SU-DHL-6 (cell line): ENCODE results near the gene MICAL3.

Experiments used
- EZH2phosphoT487 ChIP-seq: fragments of 200-600 bp; sonication (generic), shearing (Covaris generic); conservative IDR thresholded peaks from 2 replicates; pipeline ENCODE4 v1.6.1; 2018; ENCODE audit warnings: mild to moderate bottlenecking, antibody characterized with exemption, low read length, moderate library complexity, mixed read lengths
- TF ChIP-seq, protein P1 (sequence below): fragments of 200-600 bp; sonication (generic); IDR thresholded peaks from one replicate; pipeline ENCODE4 v1.5.1; 2017; ENCODE audit warnings: antibody characterized with exemption, mild to moderate bottlenecking, low read length, moderate library complexity; ENCODE audit not compliant: insufficient read depth, poor library complexity, severe bottlenecking

DNA sequence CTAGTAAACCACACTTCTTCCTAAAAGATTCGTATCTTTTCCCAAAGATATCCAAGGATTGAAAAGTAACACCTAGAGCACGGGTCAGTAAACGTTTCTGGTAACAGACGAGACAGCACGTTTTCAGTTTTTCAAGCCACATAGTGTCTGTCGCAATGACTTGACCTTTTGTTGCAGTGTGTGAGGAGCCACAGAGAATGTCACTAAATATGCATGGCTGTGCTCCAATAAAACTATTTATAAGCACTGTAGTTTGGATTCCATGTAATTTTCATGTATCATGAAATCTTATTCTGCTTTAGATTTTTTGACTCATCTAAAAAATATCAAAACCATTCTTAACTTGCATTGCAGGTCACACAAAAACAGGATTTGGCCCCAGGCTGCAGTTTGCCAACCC, 18.3 kb upstream of the MICAL3 start:
- TF ChIP-seq, protein P1, sequence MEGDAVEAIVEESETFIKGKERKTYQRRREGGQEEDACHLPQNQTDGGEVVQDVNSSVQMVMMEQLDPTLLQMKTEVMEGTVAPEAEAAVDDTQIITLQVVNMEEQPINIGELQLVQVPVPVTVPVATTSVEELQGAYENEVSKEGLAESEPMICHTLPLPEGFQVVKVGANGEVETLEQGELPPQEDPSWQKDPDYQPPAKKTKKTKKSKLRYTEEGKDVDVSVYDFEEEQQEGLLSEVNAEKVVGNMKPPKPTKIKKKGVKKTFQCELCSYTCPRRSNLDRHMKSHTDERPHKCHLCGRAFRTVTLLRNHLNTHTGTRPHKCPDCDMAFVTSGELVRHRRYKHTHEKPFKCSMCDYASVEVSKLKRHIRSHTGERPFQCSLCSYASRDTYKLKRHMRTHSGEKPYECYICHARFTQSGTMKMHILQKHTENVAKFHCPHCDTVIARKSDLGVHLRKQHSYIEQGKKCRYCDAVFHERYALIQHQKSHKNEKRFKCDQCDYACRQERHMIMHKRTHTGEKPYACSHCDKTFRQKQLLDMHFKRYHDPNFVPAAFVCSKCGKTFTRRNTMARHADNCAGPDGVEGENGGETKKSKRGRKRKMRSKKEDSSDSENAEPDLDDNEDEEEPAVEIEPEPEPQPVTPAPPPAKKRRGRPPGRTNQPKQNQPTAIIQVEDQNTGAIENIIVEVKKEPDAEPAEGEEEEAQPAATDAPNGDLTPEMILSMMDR, result no peak
- TF ChIP-seq EZH2phosphoT487, result no peak
